Measurements from ENCODE around the gene STAT4.

- no peak for TF ChIP-seq POLR2A (IDR thresholded peaks at IDR 0.05; ENCODE audit: low read depth, low read length)
- TF ChIP-seq POLR2AphosphoS5 (IDR thresholded peaks at IDR 0.05; ENCODE audit: low read depth, low read length): no peak
Observed at GRCh38 chr2:191083540-191083939, 67.3 kb downstream of the STAT4 start.
